HuH-7.5 (cell line): ENCODE data around the gene CEP112.

Source experiments
- DNase-seq: peaks from one replicate; pipeline ENCODE4 v3.0.0; 2011; ENCODE audit warnings: low spot score

The CEP112 gene

DNA sequence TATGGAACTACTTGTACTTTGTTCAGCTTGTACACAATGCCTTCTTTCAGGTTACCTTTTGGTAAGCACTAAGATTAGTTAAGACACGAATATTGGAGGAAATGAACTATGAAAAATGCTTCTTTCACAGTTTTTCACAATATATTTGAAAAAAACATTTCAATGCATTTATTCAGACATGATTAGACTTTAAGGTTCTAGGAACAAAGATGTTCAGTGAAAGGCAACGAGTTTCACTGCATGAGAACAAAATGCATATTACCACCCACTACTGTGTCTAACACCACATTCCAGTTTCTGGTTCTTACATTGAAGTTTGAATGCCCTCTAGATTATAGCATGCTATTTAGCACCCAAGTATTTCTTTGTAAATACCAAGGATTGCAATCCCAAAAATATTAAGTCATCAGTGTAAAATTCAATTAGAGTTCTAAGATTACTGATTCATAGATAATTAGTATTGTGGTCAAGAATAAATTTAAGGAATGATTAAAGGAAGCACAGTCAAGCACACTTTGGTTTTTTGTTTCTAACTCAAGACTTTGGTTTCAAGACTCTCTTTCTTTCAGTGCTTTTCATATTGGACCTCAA lies 261.7 kb downstream of the CEP112 start:
- DNase-seq: no peak

- DNase-seq: no peak
These were observed 265.3 kb downstream of the CEP112 start for GRCh38 chr17:65926599-65926998.

DNA sequence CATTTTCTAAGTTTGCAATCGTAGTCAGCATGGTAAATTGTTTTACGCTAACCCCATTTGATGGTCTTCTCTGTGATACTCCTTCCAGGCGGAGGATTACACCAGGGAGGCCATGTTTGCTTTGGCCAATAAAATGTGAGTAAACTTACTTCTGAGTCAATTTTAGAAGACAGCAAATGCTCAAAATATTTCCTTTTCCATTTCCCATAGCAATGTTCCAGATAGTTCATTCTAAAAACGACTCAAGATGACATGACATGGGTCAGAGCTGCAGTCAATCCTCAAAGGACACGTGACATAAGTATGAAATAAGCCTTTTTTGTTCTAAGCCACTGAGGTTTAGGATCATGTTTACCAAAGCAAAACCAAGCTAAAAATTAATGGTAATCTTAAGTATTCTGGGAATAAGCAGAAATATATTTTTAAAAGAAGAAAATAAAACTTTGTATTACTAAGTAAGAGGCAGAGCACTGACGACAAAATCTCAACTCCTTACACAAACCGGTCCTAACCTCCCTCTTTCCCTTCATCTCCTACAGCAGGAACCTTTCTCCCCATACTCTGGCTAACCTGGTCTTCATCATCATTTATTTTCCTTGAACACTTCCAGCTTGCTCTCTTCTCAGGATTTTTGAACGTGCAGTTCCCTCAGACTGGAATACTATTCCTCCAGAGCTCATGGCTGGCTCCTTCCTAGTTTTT lies 266.2 kb downstream of the CEP112 start:
- no peak for DNase-seq

DNA sequence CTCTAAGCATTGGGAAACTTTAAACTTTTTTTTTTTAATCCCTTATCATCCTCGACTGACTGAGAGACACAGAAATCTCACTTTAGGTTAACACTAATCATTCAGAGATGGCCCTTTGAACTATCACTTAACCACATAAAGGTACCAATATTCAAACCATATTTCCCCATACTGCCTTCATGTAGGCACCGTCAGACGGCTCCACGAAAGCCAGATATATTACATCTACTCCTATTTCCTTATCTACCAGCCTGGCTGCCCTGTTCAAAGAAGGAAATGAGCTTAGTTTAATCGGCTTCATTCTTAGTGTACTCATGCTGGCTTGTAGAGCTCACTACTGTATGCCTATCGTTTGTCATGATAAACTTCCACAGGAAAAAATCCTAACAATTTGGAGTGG lies 270.9 kb downstream of the CEP112 start:
- no peak for DNase-seq

GRCh38 chr17:65918916-65919315 lies 273.0 kb downstream of the CEP112 start:
- no peak for DNase-seq

- no peak for DNase-seq
These were observed 273.4 kb downstream of the CEP112 start for GRCh38 chr17:65918500-65918899.

- DNase-seq: no peak
These were observed 274.4 kb downstream of the CEP112 start for GRCh38 chr17:65917560-65917959.

DNA sequence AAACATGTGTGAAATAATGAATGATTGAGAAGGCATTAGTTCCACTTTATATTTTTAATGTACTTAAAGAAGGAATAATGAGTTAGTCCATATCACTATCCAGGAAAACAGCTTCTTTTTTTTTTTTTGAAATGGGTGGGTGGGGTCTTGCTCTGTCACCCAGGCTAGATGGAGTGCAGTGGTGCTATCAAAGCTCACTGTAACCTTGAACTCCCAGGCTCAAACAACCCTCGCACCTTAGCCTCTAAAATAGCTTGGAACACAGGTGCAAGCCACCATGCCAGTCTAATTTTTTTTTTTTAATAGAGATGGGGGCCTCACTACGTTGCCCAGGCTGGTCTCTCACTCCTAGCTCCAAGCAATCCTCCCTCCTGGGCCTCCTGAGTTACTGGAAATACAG lies 275.5 kb downstream of the CEP112 start:
- DNase-seq: no peak

- DNase-seq: no peak
These were observed 277.1 kb downstream of the CEP112 start for GRCh38 chr17:65914784-65915342.

DNA sequence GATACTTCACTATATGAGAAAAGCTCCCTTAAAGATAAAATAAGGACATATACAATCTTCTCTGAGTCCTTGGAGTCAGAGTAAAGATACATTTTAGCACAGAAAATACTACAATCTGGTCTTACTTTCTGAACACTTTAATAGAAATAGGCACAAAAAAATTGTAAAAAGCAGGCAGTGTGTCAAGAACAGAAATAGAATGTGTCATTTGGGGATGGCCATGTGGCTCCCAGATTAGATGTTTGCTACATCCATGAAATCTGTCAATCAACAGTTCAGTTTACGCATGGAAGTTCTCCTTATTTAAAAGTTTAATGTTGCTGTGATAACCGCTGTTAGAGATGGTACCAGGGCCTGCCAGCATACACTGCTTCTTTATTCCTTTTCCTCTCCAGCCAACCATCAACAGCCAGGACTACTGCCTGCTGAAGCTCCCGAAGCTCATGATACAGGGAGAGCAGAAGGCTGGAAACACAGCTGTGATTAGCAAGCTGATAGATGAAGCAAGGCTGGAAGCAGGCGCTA lies 278.5 kb downstream of the CEP112 start:
- DNase-seq: no peak

DNA sequence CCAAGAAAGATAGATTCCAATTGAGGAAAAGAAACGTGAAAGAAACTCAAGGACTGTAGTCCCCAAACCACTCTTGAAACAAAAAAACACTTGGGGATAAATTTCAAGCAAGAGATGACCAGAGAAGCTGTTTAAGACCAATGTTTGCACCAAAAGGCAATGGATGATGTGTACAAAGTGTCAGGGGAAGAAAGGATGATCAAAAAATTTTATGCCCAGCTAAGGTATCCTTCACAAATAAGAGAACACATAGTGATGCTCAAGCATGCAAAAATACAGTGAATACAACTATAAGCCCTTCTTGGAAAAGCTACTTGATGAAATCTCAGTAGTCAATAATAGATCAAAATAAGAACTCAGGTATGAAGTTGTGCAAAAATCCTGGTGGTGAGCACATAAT lies 281.1 kb downstream of the CEP112 start:
- DNase-seq: no peak

GRCh38 chr17:65902831-65903522 lies 289.0 kb downstream of the CEP112 start:
- DNase-seq: no peak

- DNase-seq: no peak
These were observed 289.8 kb downstream of the CEP112 start for GRCh38 chr17:65902155-65902554.

DNA sequence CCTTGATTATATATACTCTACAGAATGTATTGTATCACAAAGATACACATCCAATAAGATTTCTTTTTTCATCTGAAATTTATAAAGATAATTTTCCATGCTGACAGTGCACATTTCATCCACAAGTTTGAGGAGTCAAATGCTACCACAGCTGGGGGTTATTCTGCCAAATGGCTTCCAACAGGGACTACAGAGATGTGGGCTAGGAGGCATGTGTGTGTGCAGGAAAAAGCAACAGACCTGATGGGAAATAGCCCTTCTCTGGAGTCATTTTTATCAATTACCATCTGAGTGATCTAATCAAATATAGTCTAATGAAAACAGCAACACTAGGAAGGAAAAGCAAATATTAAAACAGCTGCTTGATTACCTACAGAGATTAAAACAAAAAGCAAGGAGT lies 290.5 kb downstream of the CEP112 start:
- DNase-seq: no peak

DNA sequence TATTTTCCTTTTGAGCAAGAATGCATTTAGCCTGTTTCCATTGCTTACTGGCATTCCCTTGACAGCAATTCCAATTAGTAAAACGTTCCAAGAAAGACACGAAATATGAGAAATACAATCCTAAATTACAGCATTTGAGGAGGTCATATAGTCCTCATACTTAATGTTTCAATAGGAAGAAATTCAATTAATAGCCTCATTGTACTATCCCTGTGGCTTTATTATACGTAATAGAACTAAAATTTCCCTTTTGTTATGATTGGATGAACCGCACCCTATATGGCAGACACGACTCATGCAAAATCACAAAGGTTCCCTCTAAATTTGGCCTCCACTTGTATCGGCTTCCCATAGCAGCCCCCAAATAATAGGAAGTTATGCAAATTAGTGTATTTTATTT lies 291.7 kb downstream of the CEP112 start:
- DNase-seq: no peak

GRCh38 chr17:65898651-65899050 lies 293.3 kb downstream of the CEP112 start:
- DNase-seq: no peak

- DNase-seq: no peak
These were observed 295.0 kb downstream of the CEP112 start for GRCh38 chr17:65896889-65897288.

- no peak for DNase-seq
These were observed 296.0 kb downstream of the CEP112 start for GRCh38 chr17:65895969-65896368.

DNA sequence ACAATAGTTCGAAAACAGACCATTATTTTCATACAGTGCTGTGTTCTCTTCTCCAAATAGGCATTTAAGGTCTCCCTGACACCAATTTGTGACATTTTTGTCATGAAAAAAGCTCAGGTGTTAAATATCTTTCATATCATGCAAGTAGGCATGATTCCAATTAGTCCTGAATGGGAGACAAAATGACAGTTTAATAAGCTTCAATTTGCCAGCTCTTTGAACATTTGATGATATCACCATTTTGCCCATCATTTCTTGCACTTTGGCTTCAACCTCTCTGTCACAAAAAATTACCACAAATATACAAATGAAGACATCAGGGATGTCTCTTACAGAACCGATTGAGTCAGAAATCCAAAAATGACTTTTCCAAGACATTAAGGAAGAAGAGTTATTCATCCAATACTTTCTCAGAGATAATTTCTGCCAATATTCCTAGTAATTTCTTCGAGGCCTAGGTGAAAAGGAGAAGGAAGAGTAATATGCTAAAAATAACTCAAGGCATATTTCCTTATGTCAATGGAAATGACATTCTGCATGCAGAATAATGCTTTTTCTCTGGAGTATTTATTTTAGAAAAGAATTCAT lies 298.1 kb downstream of the CEP112 start:
- no peak for DNase-seq

GRCh38 chr17:65892912-65893377 lies 299.0 kb downstream of the CEP112 start:
- no peak for DNase-seq

DNA sequence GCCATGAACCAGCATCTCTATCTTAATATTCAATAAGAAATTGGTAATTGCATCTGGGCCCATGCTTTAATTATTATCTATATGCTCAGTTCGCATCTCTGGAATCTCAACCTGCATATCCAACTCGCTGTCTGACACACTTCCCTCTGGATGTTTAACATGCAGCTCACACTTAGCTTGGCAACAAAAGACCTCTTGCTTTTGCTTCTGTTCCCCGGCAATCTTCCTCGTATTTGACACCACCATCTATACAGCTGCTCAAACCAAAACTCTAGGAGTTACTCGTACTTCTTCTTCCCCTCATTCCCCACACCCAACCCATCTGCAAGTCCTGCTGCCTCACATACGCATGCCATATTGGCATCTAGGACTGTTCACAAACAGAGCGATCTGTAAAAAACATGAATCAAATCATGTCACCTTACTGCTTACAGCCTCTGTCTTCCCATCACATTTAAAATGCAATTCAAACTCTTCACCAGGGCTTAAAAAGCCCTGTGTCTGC lies 300.6 kb downstream of the CEP112 start:
- DNase-seq: no peak

GRCh38 chr17:65888649-65889048 lies 303.3 kb downstream of the CEP112 start:
- DNase-seq: no peak
